Smooth muscle cell (in vitro differentiated cells): ENCODE measurements around the gene GAL3ST2. TPM values are rescaled to one million over a fixed set of nuclear protein-coding genes. Genes with fewer than 3 reads are reported as not detected.

Experiments used
- DNase-seq: peaks from one replicate; lab custom pipeline; 2025; ENCODE audit not compliant: unreplicated experiment; lab: John Stamatoyannopoulos, UW
- H2AFZ ChIP-seq: fragments of 200-600 bp; sonication (generic); 2 replicates; pipeline ENCODE4 v1.6.0; 2016; ENCODE audit warnings: antibody characterized with exemption, low read depth, mild to moderate bottlenecking
- H3F3A ChIP-seq: fragments of 200-600 bp; sonication (generic); 2 replicates; pipeline ENCODE4 v1.6.0; 2017; ENCODE audit warnings: antibody characterized with exemption, low read depth
- H3K27ac ChIP-seq: fragments of 200-600 bp; sonication (generic); 2 replicates; pipeline ENCODE4 v1.5.1; 2016; ENCODE audit warnings: low read depth, mild to moderate bottlenecking
- H3K27me3 ChIP-seq: fragments of 200-600 bp; sonication (generic); 2 replicates; pipeline ENCODE4 v1.6.1; 2016; ENCODE audit warnings: low read depth, mild to moderate bottlenecking
- H3K36me3 ChIP-seq: fragments of 200-600 bp; sonication (generic); 2 replicates; pipeline ENCODE4 v1.5.1; 2016; ENCODE audit warnings: low read depth
- H3K4me1 ChIP-seq: fragments of 200-600 bp; sonication (generic); 2 replicates; pipeline ENCODE4 v1.5.1; 2016; ENCODE audit warnings: low read depth
- H3K4me2 ChIP-seq: fragments of 200-600 bp; sonication (generic); 2 replicates; pipeline ENCODE4 v1.6.0; 2016; ENCODE audit warnings: mild to moderate bottlenecking
- H3K4me3 ChIP-seq: fragments of 200-600 bp; sonication (generic); 2 replicates; pipeline ENCODE4 v1.5.1; 2016; ENCODE audit warnings: mild to moderate bottlenecking
- H3K79me2 ChIP-seq: fragments of 200-600 bp; sonication (generic); 2 replicates; pipeline ENCODE4 v1.6.0; 2016; ENCODE audit warnings: low read depth, mild to moderate bottlenecking
- H3K9ac ChIP-seq: fragments of 200-600 bp; sonication (generic); 2 replicates; pipeline ENCODE4 v1.6.0; 2016; ENCODE audit warnings: low read depth
- H3K9me3 ChIP-seq: fragments of 200-600 bp; sonication (generic); replicated peaks from 2 replicates; pipeline ENCODE4 v1.5.1; 2016; ENCODE audit warnings: low read depth
- H4K20me1 ChIP-seq: fragments of 200-600 bp; sonication (generic); 2 replicates; pipeline ENCODE4 v1.6.0; 2016; ENCODE audit warnings: low read depth
- CTCF ChIP-seq: fragments of 200-600 bp; sonication (generic); IDR thresholded peaks from 2 replicates; pipeline ENCODE4 v1.5.1; 2017; ENCODE audit warnings: borderline replicate concordance, mild to moderate bottlenecking, antibody characterized with exemption; ENCODE audit not compliant: insufficient read depth, poor library complexity, severe bottlenecking
- WGBS: methylation state at CpG from one replicate; pipeline ENCODE4 v1.1.7; 2016; ENCODE audit warnings: low lambda C conversion rate; 5-methylcytosine and 5-hydroxymethylcytosine counted together
- polyA plus RNA-seq: library from polyadenylated mRNA; unstranded; fragments of >200 nt; fragmentation: Nextera tagmentation; extraction: Ambion mirVana; gene quantifications from 2 replicates; pipeline ENCODE4 v1.2.1, GENCODE V29; 2016
- total RNA-seq: library from RNA; depleted of rRNA; stranded (reverse); fragments of >200 nt; gene quantifications from 2 replicates; pipeline ENCODE4 v1.2.3, GENCODE V29; 2014

GAL3ST2 gene
- total and polyA plus RNA-seq, 2 experiments from 2014 or later: 0.34 TPM; not detected in 1

GRCh38 chr2:241768251-241768711 is 8.3 kb upstream of the GAL3ST2 start:
- Histone ChIP-seq H3K9me3 (no peaks in the 10 kb centered on the region), H3K79me2 (no peaks in the 10 kb centered on the region), H4K20me1 (peaks cover 2% of the 10 kb centered on the region), H3K9ac (no peak overlapping the region), H3F3A (no peaks in the 10 kb centered on the region), H3K36me3 (no peaks in the 10 kb centered on the region), H3K27me3 (no peaks in the 10 kb centered on the region), H3K4me2 (no peak overlapping the region), H3K4me1 (peaks cover 25% of the 10 kb centered on the region), H3K4me3 (no peak overlapping the region), H3K27ac (no peak overlapping the region), H2AFZ (no peak overlapping the region)
- 92% methylated on average over 26 of the region's 29 CpGs for WGBS
- no peak for DNase-seq
- TF ChIP-seq CTCF: no peak

GRCh38 chr2:241768850-241769249 is 7.8 kb upstream of the GAL3ST2 start:
- DNase-seq: no peak
- Histone ChIP-seq H3F3A (no peaks in the 10 kb centered on the region), H3K36me3 (no peaks in the 10 kb centered on the region), H3K79me2 (no peaks in the 10 kb centered on the region), H3K4me3 (no peak overlapping the region), H4K20me1 (no peaks in the 10 kb centered on the region), H3K27me3 (no peaks in the 10 kb centered on the region), H3K4me2 (no peak overlapping the region), H3K4me1 (peaks cover 25% of the 10 kb centered on the region), H3K9me3 (no peaks in the 10 kb centered on the region), H3K27ac (no peak overlapping the region), H2AFZ (no peak overlapping the region), H3K9ac (no peak overlapping the region)
- WGBS: 98% methylated on average over 11 of the region's 11 CpGs
- no peak for TF ChIP-seq CTCF

- WGBS: 95% methylated on average over 13 of the region's 13 CpGs
- H3K4me2 ChIP-seq: no peak overlapping the region
- TF ChIP-seq CTCF: no peak
These were observed 6.8 kb upstream of the GAL3ST2 start for GRCh38 chr2:241769819-241770184.

GRCh38 chr2:241770185-241770935 is 6.3 kb upstream of the GAL3ST2 start:
- Histone ChIP-seq H3F3A (no peaks in the 10 kb centered on the region), H3K4me3 (no peak overlapping the region), H3K36me3 (no peaks in the 10 kb centered on the region), H3K4me2 (no peak overlapping the region), H2AFZ (no peak overlapping the region), H3K79me2 (no peaks in the 10 kb centered on the region), H4K20me1 (no peaks in the 10 kb centered on the region), H3K4me1 (peaks cover 25% of the 10 kb centered on the region), H3K27ac (no peak overlapping the region), H3K9me3 (no peaks in the 10 kb centered on the region), H3K27me3 (no peaks in the 10 kb centered on the region), H3K9ac (no peak overlapping the region)
- DNase-seq: no peak
- TF ChIP-seq CTCF: no peak
- WGBS: 83% methylated on average over 27 of the region's 27 CpGs

More at GRCh38 chr2:241769819-241770184, 6.8 kb upstream of the GAL3ST2 start:
- no peaks in the 10 kb centered on the region for H3K27me3 ChIP-seq
- no peak overlapping the region for H3K27ac ChIP-seq
- peaks cover 25% of the 10 kb centered on the region for H3K4me1 ChIP-seq
- H2AFZ ChIP-seq: no peak overlapping the region
- no peak for DNase-seq
- no peaks in the 10 kb centered on the region for H3K36me3 ChIP-seq
- no peak overlapping the region for H3K9ac ChIP-seq
- no peaks in the 10 kb centered on the region for H3K9me3 ChIP-seq
- no peaks in the 10 kb centered on the region for H3F3A ChIP-seq
- no peak overlapping the region for H3K4me3 ChIP-seq
- no peaks in the 10 kb centered on the region for H4K20me1 ChIP-seq
- no peaks in the 10 kb centered on the region for H3K79me2 ChIP-seq
